Endodermal cell (in vitro differentiated cells): ENCODE measurements around the gene P4HA3. TPM values are rescaled to one million over a fixed set of nuclear protein-coding genes. Genes with fewer than 3 reads are reported as not detected.

ENCODE experiments used
- DNase-seq: peaks from one replicate; pipeline ENCODE4 v3.0.0-alpha.2; 2017
- H3K27ac ChIP-seq: 2 replicates; pipeline ENCODE4 v1.5.1; 2013; ENCODE audit warnings: mild to moderate bottlenecking, low read depth, low read length, moderate library complexity
- H3K27me3 ChIP-seq: 2 replicates; pipeline ENCODE4 v1.6.1; 2013; ENCODE audit warnings: mild to moderate bottlenecking, low read length, moderate library complexity; ENCODE audit not compliant: insufficient read depth, control insufficient read depth, poor library complexity, severe bottlenecking
- H3K36me3 ChIP-seq: 2 replicates; pipeline ENCODE4 v1.7.0; 2013; ENCODE audit warnings: mild to moderate bottlenecking, low read length, moderate library complexity; ENCODE audit not compliant: control insufficient read depth, insufficient read depth
- H3K4me1 ChIP-seq: one replicate; pipeline ENCODE4 v1.7.0; 2013; ENCODE audit warnings: low read length; ENCODE audit not compliant: control insufficient read depth, insufficient read depth
- H3K4me3 ChIP-seq: 2 replicates; pipeline ENCODE4 v1.5.1; 2013; ENCODE audit warnings: mild to moderate bottlenecking, low read length, moderate library complexity
- H3K9ac ChIP-seq: 2 replicates; pipeline ENCODE4 v1.6.1; 2013; ENCODE audit warnings: mild to moderate bottlenecking, low read length, moderate library complexity; ENCODE audit not compliant: poor library complexity, severe bottlenecking; ENCODE audit errors: extremely low read depth
- H3K9me3 ChIP-seq: 2 replicates; pipeline ENCODE4 v1.6.1; 2013; ENCODE audit warnings: mild to moderate bottlenecking, low read length, moderate library complexity; ENCODE audit not compliant: control insufficient read depth
- H3K27ac Mint-ChIP-seq: 2 replicates; pipeline ENCODE4 v1.8.0; 2020; ENCODE audit warnings: mixed read lengths
- H3K27me3 Mint-ChIP-seq: 2 replicates; pipeline ENCODE4 v1.8.0; 2021; ENCODE audit warnings: mild to moderate bottlenecking, mixed read lengths; ENCODE audit not compliant: insufficient read depth
- H3K36me3 Mint-ChIP-seq: 2 replicates; pipeline ENCODE4 v1.8.0; 2020; ENCODE audit warnings: low read depth, mixed read lengths
- H3K4me1 Mint-ChIP-seq: 2 replicates; pipeline ENCODE4 v1.8.0; 2020; ENCODE audit warnings: mixed read lengths
- H3K4me3 Mint-ChIP-seq: 2 replicates; pipeline ENCODE4 v1.8.0; 2020; ENCODE audit warnings: mild to moderate bottlenecking, moderate library complexity, mixed read lengths
- H3K9me3 Mint-ChIP-seq: 2 replicates; pipeline ENCODE4 v1.8.0; 2020; ENCODE audit warnings: mild to moderate bottlenecking, mixed read lengths
- CTCF ChIP-seq: fragments of 200-600 bp; sonication (generic); conservative IDR thresholded peaks from 2 replicates; pipeline ENCODE4 v1.5.0; 2021; ENCODE audit warnings: antibody characterized with exemption, mild to moderate bottlenecking
- WGBS, 2 experiments: methylation state at CpG; one replicate each; pipeline versions ENCODE4 v1.1.5 to v1.1.7; 2013; ENCODE audit warnings: missing lambda C conversion rate in 2 of 2, mixed read lengths in 1 of 2; ENCODE audit not compliant: insufficient coverage in 1 of 2, insufficient read length in 1 of 2; 5-methylcytosine and 5-hydroxymethylcytosine counted together
- total RNA-seq, 2 donors: library from RNA; stranded (reverse); fragmentation: NEBNext Ultra II Directional in 1 of 2; extraction: Animal tissue kit (Norgen Biotek cat#: 25700) in 1 of 2; gene quantifications; 2 replicates in 1 of 2; 3 replicates in 1 of 2; pipeline ENCODE4 v1.2.1, GENCODE V29; 2021

Gene P4HA3
- total RNA-seq, 2 donors from 2014 or later, result not detected

GRCh38 chr11:74233683-74234082, 77.8 kb downstream of the P4HA3 start:
- TF ChIP-seq CTCF, result no peak

GRCh38 chr11:74232311-74232950, 79.0 kb downstream of the P4HA3 start:
- 92 to 100% methylated on average over 2 to 6 of the region's 6 CpGs for WGBS, 2 experiments
- no peak for TF ChIP-seq CTCF
- H3K4me1 ChIP-seq, result no peaks in the 10 kb centered on the region
- H3K36me3 ChIP-seq, result peaks cover 39% of the 10 kb centered on the region
- H3K4me3 ChIP-seq, result no peak overlapping the region
- H3K27me3 ChIP-seq, result no peaks in the 10 kb centered on the region
- Mint-ChIP-seq H3K9me3 (no peaks in the 10 kb centered on the region), H3K27ac (no peak overlapping the region), H3K36me3 (peaks cover 23% of the 10 kb centered on the region), H3K27me3 (no peaks in the 10 kb centered on the region), H3K4me3 (no peak overlapping the region), H3K4me1 (no peaks in the 10 kb centered on the region)
- H3K27ac ChIP-seq, result no peak overlapping the region
- no peak for DNase-seq
- no peak overlapping the region for H3K9ac ChIP-seq
- H3K9me3 ChIP-seq, result no peaks in the 10 kb centered on the region

More at GRCh38 chr11:74233683-74234082, 77.8 kb downstream of the P4HA3 start:
- WGBS, 2 experiments, result 92 to 100% methylated on average over 3 of the region's 3 CpGs
- Mint-ChIP-seq H3K36me3 (peaks cover 23% of the 10 kb centered on the region), H3K27ac (no peak overlapping the region), H3K4me1 (no peaks in the 10 kb centered on the region), H3K9me3 (no peaks in the 10 kb centered on the region), H3K27me3 (no peaks in the 10 kb centered on the region), H3K4me3 (no peak overlapping the region)
- Histone ChIP-seq H3K36me3 (peaks cover 45% of the 10 kb centered on the region), H3K9me3 (no peaks in the 10 kb centered on the region), H3K4me1 (no peaks in the 10 kb centered on the region), H3K27ac (no peak overlapping the region), H3K9ac (no peak overlapping the region), H3K27me3 (no peaks in the 10 kb centered on the region), H3K4me3 (no peak overlapping the region)
- no peak for DNase-seq

GRCh38 chr11:74226907-74227306, 84.5 kb downstream of the P4HA3 start:
- Mint-ChIP-seq H3K36me3 (peaks cover 21% of the 10 kb centered on the region), H3K9me3 (peaks cover 5% of the 10 kb centered on the region), H3K4me3 (no peak overlapping the region), H3K27ac (no peak overlapping the region), H3K27me3 (no peaks in the 10 kb centered on the region), H3K4me1 (peaks cover 2% of the 10 kb centered on the region)
- WGBS, 2 experiments, result 71 to 84% methylated on average over 2 of the region's 2 CpGs
- peak; percentile 50 for DNase-seq
- H3K36me3 ChIP-seq, result peaks cover 19% of the 10 kb centered on the region
- no peak overlapping the region for H3K27ac ChIP-seq
- no peak overlapping the region for H3K4me3 ChIP-seq
- H3K9me3 ChIP-seq, result no peaks in the 10 kb centered on the region
- no peak overlapping the region for H3K9ac ChIP-seq
- no peaks in the 10 kb centered on the region for H3K27me3 ChIP-seq
- peak; percentile 42 for TF ChIP-seq CTCF
- H3K4me1 ChIP-seq, result no peaks in the 10 kb centered on the region
